Osteoblast (primary cell): ENCODE results near the gene ARL15. TPM values are rescaled to one million over a fixed set of nuclear protein-coding genes. Genes with fewer than 3 reads are reported as not detected.

Source experiments
- DNase-seq: peaks from one replicate; pipeline ENCODE4 v3.0.0; 2011; ENCODE audit warnings: low spot score, mixed read lengths; ENCODE audit not compliant: insufficient read length; ENCODE audit errors: missing footprints
- H2AFZ ChIP-seq: 2 replicates; pipeline ENCODE4 v1.6.0; 2011; ENCODE audit warnings: mild to moderate bottlenecking, low read length
- H3K27ac ChIP-seq: 2 replicates; pipeline ENCODE4 v1.5.1; 2011; ENCODE audit warnings: mild to moderate bottlenecking, low read depth, low read length, moderate library complexity
- H3K27me3 ChIP-seq: 2 replicates; pipeline ENCODE4 v1.6.0; 2012; ENCODE audit warnings: mild to moderate bottlenecking, control low read depth, inconsistent platforms, low read length, moderate library complexity; ENCODE audit not compliant: insufficient read depth
- H3K36me3 ChIP-seq: 2 replicates; pipeline ENCODE4 v1.5.1; 2011; ENCODE audit warnings: mild to moderate bottlenecking, low read length, control low read depth, moderate library complexity; ENCODE audit not compliant: insufficient read depth
- H3K4me1 ChIP-seq: 2 replicates; pipeline ENCODE4 v1.5.1; 2011; ENCODE audit warnings: mild to moderate bottlenecking, low read length, control low read depth, moderate library complexity; ENCODE audit not compliant: insufficient read depth
- H3K4me2 ChIP-seq: 2 replicates; pipeline ENCODE4 v1.6.0; 2011; ENCODE audit warnings: mild to moderate bottlenecking, low read length; ENCODE audit not compliant: insufficient read depth
- H3K4me3 ChIP-seq: fragments of 200-600 bp; sonication (generic); 3 replicates; pipeline ENCODE4 v1.5.1; 2012; ENCODE audit warnings: mild to moderate bottlenecking, low read length, inconsistent platforms; ENCODE audit not compliant: insufficient read depth
- H3K79me2 ChIP-seq: 2 replicates; pipeline ENCODE4 v1.6.0; 2012; ENCODE audit warnings: mild to moderate bottlenecking, low read length, control low read depth, inconsistent platforms; ENCODE audit not compliant: insufficient read depth
- H3K9me3 ChIP-seq: 2 replicates; pipeline ENCODE4 v1.5.1; 2011; ENCODE audit warnings: low read depth, low read length, control low read depth
- H4K20me1 ChIP-seq: 2 replicates; pipeline ENCODE4 v1.6.0; 2012; ENCODE audit warnings: mild to moderate bottlenecking, low read length, control low read depth; ENCODE audit not compliant: insufficient read depth
- CTCF ChIP-seq: IDR thresholded peaks from 2 replicates; pipeline ENCODE4 v1.5.1; 2011; ENCODE audit warnings: mild to moderate bottlenecking, low read depth, low read length, moderate library complexity; ENCODE audit errors: extremely low read depth
- total RNA-seq: library from RNA; depleted of rRNA; stranded (reverse); fragments of >200 nt; gene quantifications from 2 replicates; pipeline ENCODE4 v1.2.3, GENCODE V29; 2012

ARL15 gene
- total RNA-seq, 1 donor: 25.3 TPM

- Histone ChIP-seq H3K27ac (no peak overlapping the region), H3K79me2 (peaks cover 23% of the 10 kb centered on the region), H3K36me3 (no peaks in the 10 kb centered on the region), H3K4me1 (peaks cover 10% of the 10 kb centered on the region), H3K9me3 (no peaks in the 10 kb centered on the region), H4K20me1 (peaks cover 5% of the 10 kb centered on the region), H2AFZ (peak overlapping the region; percentile 99), H3K27me3 (no peaks in the 10 kb centered on the region), H3K4me3 (peak overlapping the region; percentile 93), H3K4me2 (peak overlapping the region; percentile 100)
- DNase-seq: no peak
- no peak for TF ChIP-seq CTCF
Measured at GRCh38 chr5:54309276-54309675, 1.1 kb downstream of the ARL15 start.

- H3K27ac ChIP-seq: no peak overlapping the region
- no peak overlapping the region for H2AFZ ChIP-seq
- no peak overlapping the region for H3K4me2 ChIP-seq
- no peaks in the 10 kb centered on the region for H3K36me3 ChIP-seq
- H3K4me1 ChIP-seq: peaks cover 10% of the 10 kb centered on the region
- no peak overlapping the region for H3K4me3 ChIP-seq
- DNase-seq: no peak
- H4K20me1 ChIP-seq: peaks cover 9% of the 10 kb centered on the region
- peaks cover 24% of the 10 kb centered on the region for H3K79me2 ChIP-seq
- no peaks in the 10 kb centered on the region for H3K27me3 ChIP-seq
- H3K9me3 ChIP-seq: no peaks in the 10 kb centered on the region
- no peak for TF ChIP-seq CTCF
Measured at GRCh38 chr5:54307583-54307982, 2.8 kb downstream of the ARL15 start.

GRCh38 chr5:54306893-54307292, 3.5 kb downstream of the ARL15 start:
- Histone ChIP-seq H3K4me2 (no peak overlapping the region), H2AFZ (no peak overlapping the region), H3K27me3 (no peaks in the 10 kb centered on the region), H4K20me1 (peaks cover 15% of the 10 kb centered on the region), H3K4me3 (no peak overlapping the region), H3K27ac (no peak overlapping the region), H3K9me3 (no peaks in the 10 kb centered on the region), H3K36me3 (no peaks in the 10 kb centered on the region), H3K79me2 (peaks cover 24% of the 10 kb centered on the region), H3K4me1 (peaks cover 16% of the 10 kb centered on the region)
- TF ChIP-seq CTCF: no peak
- no peak for DNase-seq

- Histone ChIP-seq H3K4me2 (no peak overlapping the region), H3K27me3 (no peaks in the 10 kb centered on the region), H3K27ac (no peak overlapping the region), H3K36me3 (no peaks in the 10 kb centered on the region), H3K9me3 (no peaks in the 10 kb centered on the region), H2AFZ (no peak overlapping the region), H3K79me2 (peaks cover 24% of the 10 kb centered on the region), H4K20me1 (peaks cover 16% of the 10 kb centered on the region), H3K4me1 (peaks cover 12% of the 10 kb centered on the region), H3K4me3 (no peak overlapping the region)
- no peak for DNase-seq
- no peak for TF ChIP-seq CTCF
Measured at GRCh38 chr5:54305737-54306136, 4.6 kb downstream of the ARL15 start.
